Activated CD8-positive, alpha-beta memory T cell treated with anti-CD3 and anti-CD28 coated beads, Interleukin-2, amount 50 U/mL, for 1 hour (primary cell): ENCODE results near the gene SH2D4B.
A peak's percentile ranks its signal among the peaks of the same experiment; 100 is the strongest.

Source experiments
- DNase-seq: peaks from one replicate; pipeline ENCODE4 v3.0.0-alpha.2; 2020; ENCODE audit errors: extremely low read depth

SH2D4B gene

DNA sequence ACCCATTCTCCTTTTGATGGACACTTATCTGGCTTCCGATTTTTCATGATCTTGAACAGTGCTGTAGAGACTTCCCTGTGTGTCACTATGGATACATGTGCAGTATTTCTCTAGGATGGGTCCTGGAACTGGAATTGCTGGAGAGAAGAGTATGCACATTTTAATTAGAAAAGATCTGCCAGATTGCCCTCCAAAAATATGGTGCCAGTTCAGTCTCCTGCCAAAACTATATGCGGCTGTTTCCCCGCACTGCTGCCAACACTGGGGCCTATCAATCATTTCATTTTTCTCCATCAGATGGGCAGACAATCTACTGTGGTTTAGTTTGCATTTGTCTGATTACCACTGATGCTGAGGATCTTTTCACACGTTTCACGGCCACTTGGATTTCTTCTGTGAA, 105.0 kb downstream of the SH2D4B start:
- no peak for DNase-seq

DNA sequence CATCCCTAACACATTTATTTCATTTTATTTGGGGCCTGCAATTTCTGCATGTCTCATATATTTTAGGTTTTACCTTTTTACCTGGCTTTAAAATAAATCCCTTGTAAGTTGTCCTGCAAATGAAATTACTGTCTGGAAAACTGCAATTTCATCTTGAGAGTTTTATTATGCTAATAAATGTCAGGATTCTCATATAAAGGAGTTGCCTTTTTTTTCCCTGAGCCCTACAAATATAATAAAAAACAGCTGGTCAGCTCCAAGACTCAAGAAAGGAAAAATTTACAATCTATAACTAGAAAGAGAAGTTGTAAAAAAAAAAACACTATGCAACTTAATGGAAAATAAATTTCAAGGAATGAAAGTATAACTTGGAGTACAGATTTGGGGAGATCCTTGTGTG, 108.7 kb downstream of the SH2D4B start:
- DNase-seq, result no peak

DNA sequence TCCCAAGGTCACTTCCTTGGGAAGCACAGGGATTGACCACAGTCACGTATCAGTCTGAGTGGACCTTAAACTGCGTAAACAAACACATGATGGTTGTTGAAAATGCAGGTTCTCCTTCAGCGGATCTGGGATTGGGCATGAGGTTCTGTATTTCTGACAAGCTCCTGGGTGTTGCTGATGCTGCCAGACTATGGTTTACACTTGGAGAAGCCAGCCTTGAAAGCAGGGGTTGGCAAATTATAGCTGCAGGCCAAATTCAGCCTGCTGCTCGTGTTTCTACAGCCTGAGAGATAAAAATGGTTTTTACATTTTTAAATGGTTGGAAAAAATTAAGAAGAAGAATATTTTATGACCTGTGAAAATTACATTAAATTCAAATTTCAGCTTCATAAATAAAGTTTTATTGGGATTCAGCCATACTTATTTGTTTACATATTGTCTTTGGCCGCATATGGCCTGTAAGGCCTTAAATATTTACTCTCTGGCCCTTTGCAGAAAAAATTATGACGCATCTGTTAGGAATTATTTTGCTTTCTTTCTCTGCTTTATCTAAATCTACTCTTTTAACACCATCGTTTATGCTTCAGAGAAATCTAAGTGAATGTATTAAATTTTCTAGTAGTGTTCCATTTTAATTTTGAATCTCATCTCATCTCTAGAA, 109.6 kb downstream of the SH2D4B start:
- no peak for DNase-seq

DNA sequence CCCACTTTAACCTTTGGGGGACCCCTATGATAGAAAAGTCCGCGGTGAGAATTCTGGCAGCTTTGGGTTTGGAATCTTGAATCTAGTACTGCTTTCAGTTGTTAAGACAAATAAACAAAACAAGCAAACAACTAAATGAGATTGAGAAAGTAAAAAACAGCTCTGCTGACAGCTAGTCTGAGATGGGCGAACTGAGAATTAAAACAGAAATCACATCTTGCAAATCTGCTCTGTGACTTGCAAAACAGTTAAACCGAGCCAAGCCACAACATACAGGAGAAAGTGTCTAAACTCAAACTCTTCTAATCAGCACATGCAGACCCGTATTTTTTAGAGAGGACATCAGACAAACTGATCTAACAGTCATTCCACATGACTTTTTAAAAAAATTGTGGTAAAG, 110.4 kb downstream of the SH2D4B start:
- DNase-seq, result no peak

DNA sequence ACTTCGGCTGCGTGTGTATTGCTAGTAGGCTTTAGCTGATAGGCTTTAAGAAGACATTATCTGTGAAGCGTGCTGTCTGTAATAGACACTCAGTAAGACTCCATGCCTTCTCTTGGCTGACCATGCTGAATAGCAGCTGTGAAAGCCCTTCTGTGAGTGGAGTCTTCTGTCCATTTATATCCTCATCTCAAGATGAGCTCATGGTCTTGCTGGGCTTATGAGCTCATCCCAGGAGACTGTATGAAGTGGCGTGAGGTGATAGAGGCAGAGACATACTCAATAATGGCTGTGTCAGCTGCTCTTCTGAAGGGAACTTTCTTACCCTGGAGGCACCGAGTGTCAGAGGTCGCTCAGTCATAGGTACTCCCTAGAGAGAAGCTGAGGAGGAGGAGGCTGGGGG, 111.5 kb downstream of the SH2D4B start:
- DNase-seq, result no peak

DNA sequence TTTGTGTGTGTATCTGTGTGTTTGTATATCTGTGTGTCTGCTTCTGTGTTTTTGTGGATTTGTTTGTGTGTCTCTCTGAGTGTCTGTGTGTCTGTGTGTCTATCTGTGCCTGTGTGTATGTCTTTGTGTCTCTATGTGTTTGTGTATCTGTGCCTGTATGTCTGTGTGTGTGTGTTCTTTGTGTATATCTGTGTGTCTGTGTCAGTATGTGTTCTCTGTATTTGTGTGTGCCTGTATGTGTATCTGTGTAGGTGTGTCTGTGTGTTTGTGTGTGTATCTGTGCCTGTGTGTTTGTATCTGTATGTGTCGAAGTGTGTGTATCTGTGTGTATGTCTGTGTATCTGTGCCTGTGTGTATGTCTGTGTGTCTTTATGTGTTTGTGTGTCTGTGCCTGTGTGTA, 118.2 kb downstream of the SH2D4B start:
- DNase-seq, result no peak

DNA sequence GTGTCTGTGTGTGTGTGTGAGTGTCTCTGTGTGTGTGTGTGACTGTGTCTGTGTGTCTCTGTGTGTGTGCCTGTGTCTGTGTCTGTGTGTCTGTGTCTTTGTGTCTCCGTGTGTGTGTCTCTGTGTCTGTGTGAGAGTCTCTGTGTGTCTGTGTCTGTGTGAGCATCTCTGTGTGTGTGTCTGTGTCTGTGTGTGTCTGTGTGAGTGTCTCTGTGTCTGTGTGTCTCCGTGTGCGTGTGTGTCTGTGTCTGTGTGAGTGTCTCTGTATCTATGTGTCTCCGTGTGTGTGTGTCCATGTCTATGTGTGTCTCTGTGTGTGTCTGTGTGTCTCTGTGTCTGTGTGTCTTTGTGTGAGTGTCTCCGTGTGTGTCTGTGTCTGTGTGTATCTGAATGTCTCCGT, 120.4 kb downstream of the SH2D4B start:
- DNase-seq, result no peak

DNA sequence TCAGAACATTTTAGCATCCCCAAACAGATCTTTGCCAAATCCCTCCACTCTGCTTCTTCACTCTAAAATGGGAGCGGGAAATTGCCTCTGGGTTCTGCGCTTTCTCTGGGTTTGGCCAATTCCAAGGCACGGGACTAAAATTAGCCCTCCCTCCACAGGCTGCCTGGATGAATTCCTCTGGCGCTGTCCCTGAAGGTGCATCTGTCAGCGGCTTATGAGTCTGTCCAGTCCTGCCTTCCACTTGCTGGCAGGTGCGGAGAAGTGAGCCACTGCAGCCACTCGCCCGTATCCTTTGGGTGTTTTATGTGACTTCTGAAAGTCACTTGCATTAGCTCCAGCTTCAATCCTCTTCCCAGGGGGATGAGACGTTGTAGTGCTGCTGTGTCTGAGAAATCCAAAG, 121.6 kb downstream of the SH2D4B start:
- DNase-seq, result no peak

DNA sequence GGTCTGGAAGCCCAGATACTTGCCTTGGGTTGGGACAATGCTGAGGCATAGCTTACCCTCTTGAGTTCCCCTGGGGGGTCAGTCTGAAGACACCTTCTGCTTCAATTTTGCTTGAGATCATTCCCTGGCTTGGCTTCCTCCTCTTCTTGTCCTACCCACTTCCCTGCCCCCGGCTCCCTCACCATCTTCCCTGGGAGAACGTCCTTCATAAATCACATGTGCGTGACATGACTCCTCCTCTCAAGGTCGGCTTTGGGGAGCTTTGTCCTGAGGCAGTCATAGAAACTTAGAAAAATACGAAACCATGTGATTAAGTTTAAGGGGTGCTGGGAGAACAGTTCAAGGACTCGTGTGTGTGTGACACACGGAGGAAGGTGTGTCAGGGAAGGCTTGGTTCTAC, 122.6 kb downstream of the SH2D4B start:
- DNase-seq, result no peak

DNA sequence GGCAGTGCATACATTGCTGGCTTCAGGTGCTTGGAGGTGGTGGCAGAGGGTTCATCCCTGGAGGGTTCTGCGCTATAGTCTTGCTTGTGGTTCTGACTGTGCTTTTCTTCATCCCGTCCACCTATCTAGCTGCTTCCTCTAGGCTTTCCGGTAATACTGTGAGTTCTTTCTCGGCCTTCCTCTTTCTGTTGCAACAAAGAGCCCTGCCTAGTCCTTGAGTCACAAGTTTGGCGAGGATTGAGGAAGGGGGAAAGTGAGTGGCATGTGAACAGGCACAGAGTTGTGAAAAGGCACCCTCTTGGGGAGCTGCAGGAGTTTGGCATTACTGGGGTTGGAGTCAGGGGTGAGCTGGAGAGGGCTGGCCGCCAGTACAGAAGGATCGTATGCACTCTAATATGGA, 123.0 kb downstream of the SH2D4B start:
- no peak for DNase-seq

DNA sequence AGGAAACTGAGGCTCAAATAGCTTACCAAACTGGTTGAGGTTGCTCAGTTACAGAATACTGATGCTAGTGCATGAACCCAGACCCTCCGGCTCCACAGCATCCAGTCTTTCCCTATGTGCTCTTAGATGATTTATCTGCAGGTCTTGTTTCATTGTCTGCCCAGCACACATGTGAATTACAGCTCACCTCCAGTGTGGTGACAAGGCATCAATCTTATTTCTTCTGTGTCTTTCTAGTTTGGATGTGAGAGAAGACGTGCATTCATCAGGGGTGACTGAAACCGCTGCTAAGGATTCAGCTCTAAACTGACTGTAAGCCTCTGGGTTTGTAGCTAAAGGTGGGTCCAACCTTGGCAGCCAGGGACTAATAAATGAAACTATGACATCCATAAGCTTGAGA, 123.8 kb downstream of the SH2D4B start:
- no peak for DNase-seq

DNA sequence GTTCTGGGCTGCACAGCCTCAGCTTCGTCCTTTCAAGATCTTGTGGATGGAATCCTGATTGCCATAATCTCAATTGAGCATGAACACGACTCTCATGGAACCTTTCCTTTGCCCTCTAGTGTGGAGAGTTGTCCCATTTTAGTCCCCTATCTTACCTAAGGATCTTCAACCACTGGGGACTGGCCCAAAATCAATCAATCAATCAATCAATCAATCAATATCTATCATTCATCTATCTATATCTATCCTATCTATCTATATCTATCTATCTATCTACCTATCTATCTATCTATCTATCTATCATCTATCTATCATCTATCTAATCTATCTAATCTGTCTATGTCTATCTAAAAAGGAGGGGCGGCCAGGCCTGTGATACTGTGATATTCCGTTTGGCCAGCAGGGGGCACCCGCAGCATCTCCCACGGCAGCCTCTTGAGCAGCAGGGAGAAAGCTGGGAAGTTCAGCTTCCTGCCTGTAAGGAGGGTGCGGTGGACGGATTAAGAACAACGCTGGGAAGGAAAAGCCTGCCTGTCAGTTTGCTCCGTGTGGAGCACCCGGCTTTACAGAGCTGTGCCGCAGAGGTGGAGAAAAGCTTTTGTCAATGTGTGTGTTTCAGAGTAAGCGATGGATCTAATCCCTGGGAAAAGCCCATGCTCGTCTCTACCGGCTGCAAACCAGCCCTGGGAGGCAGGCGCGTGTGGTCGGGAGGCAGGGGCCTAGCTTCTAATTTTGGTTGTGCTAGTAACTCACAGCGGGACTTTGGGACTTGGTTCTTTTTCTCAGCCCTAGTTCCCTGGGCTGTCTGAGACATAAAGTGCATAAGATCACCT, 124.9 kb downstream of the SH2D4B start:
- DNase-seq, result peak; percentile 11

DNA sequence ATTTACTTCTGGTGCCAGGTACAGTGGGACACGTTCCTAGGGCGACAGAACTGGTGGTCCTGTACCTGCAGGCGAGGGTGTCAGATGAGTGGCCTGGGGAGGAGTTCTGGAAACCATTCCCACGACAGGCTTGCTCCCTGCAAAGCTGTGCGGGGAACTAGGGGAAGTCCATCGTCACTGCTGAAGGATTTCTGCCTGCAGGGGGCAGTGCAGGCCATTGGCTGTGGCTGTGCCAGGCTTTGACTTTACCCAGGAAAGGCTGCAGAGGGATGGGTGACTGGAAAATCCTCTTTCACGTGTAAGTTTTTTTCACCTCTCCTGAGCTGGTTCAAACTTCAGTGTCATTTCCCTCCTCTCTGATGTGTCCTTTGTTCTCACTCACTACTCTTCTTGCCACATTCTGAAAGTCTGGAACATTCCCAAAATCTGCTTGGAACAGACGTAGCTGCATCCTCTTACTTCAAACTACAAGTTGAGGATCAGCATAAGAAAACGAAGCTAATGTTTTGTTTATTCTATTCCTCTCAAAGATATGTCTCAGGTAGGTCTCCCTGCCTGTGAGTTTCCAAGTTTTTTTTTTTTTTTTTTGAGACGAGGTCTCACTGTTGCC, 126.5 kb downstream of the SH2D4B start:
- no peak for DNase-seq

DNA sequence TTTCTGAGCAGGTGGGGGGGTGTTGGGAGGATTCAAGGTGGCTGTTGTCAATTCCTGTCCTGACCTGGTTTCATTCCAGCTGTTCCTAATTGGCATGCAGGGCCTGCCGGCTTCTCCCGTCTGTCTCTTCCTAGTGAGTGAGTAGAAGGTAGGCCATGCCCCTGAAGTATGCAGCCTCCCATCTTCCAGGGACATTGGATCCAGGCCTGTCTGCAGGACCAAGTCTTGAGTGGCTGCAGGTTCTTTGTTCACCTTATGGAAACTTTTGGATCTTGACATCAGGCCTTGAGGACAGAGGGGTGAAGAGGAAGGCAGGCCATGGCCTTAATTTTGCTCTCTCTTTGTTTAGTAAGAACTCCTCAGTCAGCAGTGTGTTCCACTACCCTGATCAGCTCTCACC, 131.8 kb downstream of the SH2D4B start:
- DNase-seq, result no peak

DNA sequence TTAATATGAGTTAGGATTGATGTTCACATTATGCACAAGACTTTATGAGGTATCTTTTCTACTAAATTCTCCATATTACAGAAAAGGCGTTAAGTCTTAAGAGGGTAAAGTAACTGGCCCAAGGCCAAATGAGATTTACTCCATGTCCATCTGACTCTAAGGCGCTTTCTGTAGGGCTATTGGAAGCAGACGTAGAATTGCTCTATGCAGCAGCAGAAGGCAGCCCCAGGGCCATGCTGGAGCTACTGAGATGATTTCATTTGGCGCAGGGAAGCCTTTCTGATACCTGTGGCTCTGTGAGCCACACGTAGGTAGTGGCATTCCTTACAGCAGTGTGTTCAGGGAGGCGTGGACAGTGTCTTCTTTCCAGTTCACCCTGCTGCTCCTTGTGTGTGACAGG, 133.1 kb downstream of the SH2D4B start:
- no peak for DNase-seq

DNA sequence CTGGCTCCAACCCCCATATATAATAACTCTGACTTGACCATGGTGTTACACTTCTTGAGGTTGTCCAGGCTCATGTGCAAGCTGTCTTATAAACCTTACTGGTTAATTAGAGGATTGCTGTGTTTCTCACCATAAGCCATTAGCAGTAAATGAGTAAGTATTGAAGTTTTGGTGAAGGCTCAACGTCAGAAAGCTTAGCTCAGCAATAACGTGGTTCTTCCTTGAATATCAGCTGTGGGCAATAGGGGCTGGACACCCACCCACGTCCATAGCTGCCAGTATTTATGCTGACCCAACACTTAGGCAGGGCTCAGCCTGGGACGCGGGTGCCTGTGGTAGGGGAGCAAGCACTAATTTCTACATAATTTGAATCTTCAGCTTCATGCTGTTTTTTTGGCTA, 134.1 kb downstream of the SH2D4B start:
- no peak for DNase-seq

DNA sequence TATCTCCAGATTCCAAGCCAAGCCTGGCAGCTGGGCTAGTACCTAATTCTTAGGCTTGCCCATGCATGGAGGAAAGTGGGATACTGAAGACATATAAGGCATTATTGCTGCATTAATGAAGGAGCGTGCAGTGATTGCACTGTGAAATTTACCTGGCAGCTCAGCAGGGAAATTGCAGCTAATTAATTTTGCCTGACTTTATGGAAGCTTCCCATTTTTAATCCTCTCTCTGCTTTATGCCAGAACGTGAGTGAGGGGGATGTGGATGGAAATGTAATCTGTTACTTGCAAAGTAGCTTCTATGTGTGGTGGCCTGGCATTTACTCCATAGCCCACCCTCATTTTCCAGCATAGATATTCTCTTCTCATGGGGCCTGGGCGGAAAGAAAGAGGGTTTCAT, 134.9 kb downstream of the SH2D4B start:
- no peak for DNase-seq

DNA sequence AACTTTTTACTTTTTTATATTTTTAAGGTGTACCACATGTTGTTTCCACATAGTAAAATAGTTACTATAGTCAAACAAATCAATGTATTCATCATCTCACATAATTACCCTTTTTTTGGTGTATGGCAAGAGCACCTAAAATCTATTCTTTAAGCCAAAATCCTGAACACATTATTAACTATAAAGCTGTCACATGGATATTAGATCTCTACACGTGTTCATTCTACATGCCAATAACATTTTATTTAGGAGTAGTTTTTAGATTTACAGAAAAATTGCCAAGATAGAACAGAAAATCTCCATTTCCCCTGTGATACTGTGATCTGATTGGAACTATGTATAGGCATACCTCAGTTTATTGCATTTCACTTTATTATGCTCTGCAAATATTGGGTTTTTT, 137.1 kb downstream of the SH2D4B start:
- DNase-seq, result no peak

DNA sequence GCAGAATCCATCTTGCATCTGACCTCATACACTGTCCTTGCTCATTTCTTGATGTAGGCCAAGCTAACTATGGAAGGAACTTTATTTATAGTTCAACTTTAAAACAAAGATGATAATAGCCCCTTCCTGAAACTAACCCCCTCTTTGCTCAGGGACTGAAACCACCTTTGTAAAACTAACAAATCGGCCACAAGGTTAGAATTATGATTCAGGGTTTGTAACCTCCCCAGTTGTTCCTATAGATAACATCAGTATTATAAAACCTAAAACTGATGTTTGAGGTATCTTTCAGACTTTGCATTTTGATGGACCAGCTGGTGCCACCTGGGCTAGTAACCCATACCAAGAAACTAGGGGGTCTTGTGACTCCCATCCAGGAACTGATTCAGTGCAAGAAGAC, 143.4 kb downstream of the SH2D4B start:
- DNase-seq, result no peak

DNA sequence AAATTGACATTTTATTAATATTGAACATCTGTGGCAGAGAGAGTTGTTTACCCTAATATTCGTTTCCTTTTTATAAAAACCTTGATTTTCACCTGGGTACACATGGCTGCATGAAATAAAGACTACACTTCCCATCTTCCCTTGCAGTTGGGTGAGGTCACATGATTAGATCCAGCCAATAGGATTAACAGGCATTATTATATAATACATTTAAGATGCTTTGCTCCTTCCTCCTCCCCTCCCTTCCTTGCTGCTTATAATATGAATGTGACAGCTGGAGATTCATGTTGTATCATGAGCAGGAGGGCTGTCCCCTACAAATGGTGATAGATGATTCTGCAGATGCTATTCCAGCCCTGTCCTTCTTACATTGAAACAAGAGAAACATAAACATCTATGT, 146.6 kb downstream of the SH2D4B start:
- DNase-seq, result no peak

DNA sequence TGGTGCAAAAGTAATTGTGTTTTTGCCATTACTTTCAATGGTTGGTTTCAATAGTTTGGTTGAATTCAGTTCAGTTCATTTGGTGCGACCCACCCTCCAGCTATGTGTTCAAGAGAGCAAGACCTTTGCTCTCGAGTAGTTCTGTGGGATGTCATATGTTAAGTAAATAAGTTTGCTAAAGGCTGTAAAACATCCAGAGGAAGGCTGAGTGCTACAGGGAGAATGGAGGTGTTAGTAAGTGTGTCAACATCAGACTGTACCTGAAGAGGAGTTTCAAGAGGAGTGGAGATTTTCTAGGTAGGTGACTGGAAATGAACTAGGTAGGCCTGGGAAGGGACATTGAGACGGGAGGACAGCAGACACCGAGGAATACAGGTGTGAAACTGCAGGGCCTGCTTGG, 147.7 kb downstream of the SH2D4B start:
- DNase-seq, result no peak

DNA sequence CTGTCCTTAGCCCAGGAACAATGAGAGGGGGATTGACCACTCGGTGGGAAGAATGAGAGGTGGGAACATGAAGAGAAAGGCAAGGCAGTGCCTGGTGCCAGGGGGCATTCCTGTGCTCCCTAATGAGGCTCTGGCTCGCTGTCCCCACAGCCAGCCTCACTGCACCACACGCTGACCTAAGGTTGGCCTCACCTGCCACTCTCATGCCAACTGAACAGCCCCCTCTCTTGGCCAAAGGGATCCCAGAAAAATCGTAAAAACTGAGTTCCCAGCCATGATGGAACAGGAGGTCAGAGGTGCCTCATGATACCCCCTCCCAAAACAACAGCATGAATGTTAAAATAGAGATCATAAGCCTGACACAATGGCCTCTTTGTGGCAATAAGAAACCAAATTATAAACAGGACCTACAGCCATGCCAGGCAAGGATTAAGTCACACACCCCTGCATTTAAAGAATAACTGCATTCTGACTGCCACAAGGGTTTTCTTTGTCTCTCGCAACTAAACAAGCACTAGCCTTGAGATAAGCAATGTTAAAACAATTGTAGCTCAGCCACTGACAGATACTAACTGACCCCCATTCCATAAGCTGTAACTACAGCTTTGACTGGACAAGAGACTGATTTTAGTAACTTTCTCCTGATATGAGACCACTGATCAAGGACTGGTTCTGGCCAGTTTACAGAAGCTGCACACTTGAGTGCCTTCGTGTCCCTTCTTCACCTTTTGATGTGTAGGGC, 149.2 kb downstream of the SH2D4B start:
- no peak for DNase-seq

DNA sequence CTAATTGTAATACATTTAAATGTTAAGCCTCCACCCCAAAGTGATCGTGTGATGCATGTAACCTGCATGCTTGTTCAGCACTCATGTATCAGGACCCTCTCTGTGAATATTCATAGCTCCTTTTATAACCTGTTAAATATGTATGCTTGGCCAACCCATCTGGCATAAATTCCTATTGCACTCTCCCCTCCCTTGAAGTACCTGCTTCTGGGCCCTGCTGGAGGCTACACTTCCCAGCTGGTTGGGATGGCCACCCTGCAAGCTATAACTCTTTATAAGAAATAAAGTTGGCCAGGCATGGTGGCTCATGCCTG, 149.7 kb downstream of the SH2D4B start:
- DNase-seq, result no peak
